Measurements from ENCODE around the gene ABCA2. TPM values are rescaled to one million over a fixed set of nuclear protein-coding genes. Genes with fewer than 3 reads are reported as not detected.
"Not testable (repeated sequence)": the region's sequence is repeated elsewhere in the genome, so short reads cannot be mapped to it uniquely, and the experiment has no call there.

Gene ABCA2
- total RNA-seq, 1 experiment from 2014 or later, result 4.1 TPM

DNA sequence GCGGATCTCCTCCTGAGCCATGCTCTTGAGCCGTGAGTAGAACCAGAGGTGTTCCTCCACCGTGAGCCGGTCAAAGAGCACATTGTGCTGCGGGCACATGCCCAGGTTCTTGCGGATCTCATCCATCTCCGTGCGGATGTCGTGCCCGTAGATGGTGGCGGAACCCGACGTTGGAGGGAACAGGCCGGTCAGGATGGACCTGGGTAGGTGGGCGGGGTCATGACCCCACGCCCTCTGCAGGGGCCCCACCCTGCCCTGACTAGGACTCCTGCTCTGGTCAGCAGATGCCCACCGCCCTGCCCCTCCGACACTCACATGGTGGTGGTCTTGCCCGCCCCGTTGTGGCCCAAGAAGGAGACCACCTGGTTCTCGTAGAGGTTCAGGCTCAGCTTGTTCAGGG lies 12.1 kb downstream of the ABCA2 start:
- DNase-seq (ENCODE audit: low read depth), result no peak

DNA sequence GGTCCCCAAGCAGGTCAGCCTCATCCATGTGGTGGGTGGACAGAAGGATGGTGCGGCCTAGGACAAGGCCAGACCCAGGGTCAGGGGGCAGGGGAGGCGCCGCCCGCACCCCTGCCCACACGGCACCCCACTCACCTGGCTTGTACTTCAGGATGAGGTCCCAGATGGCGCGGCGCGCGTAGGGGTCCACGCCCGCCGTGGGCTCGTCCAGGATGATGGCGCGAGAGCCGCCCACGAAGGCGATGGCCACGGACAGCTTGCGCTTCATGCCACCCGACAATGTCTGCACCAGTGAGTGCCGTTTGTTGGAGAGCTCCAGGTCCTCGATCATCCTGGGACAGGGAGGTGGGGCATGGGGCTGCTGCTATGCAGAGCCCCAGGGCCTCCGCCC lies 12.5 kb downstream of the ABCA2 start:
- DNase-seq (ENCODE audit: low read depth), result no peak

DNA sequence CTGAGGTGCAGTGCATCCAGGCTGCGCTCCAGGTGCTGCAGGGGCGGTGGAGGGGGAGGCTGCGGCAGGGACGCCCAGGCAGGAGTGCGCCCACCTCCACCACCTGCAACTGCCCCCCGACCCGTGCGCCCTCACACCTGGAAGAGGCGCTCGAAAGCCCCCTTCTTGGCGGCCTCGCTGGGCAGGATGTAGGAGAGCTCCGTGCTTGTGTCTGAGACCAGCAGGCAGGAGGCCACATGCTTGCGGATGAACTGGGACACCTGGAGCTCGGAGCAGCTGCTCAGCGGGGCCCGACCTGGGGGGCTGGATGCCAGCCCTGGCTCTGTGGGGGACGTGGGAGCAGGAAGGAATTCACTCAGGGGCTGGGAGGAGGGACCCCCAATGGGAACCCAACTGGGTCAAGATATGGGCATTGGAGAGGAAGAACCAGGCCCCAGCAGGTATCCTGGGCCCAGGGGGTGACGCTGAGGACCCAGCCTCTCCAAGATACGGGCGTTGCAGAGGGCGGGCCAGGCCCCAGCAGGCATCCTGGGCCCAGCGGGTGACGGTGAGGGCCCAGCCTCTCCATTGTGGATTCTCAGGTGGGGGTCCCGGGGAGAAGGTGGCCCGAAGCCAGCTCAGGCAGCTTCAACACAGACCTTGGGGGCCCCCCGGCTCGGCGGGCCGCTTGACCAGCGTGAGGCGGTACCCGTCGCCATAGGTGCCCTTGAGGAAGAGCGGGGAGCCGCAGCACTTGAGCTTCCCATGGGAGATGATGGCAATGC lies 13.1 kb downstream of the ABCA2 start:
- DNase-seq (ENCODE audit: low read depth), result no peak

DNA sequence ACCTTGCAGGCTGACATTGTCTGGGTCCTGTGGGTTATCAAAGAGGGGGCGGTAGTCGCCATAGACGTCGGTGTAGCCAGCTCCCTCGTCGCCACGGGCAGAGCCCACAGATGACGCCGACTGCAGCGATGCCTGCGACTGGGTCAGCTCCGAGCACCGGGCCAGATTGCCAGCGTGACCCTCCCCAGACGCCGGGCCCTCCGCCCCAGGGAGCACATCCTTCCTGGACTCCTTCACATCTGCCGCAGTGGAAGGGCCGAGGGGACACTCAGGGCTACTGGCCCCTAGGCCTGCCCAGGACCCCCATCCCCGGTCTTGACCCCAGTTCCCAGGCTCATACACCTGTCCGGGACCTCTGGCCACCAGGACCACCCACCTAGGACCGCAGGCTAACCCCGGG lies 13.9 kb downstream of the ABCA2 start:
- DNase-seq (ENCODE audit: low read depth), result no peak

DNA sequence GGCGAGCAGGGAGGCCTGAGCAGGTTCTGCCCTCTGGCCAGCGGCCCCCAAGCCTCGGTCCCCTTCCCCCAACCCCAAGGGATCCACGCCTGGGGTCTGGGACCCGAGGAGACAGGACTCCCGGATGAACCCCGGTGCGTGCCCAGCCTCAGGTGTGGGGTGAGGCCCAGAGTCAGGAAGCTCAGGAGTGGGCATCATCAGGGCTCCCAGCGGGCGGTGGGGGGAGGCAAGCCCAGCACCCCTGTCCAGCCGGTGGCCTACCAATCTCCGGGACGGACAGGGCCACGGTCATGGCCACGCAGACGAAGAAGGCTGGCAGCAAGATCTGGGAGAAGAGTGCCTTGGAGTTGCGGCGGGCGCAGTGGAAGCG lies 14.5 kb downstream of the ABCA2 start:
- DNase-seq (ENCODE audit: low read depth), result no peak

DNA sequence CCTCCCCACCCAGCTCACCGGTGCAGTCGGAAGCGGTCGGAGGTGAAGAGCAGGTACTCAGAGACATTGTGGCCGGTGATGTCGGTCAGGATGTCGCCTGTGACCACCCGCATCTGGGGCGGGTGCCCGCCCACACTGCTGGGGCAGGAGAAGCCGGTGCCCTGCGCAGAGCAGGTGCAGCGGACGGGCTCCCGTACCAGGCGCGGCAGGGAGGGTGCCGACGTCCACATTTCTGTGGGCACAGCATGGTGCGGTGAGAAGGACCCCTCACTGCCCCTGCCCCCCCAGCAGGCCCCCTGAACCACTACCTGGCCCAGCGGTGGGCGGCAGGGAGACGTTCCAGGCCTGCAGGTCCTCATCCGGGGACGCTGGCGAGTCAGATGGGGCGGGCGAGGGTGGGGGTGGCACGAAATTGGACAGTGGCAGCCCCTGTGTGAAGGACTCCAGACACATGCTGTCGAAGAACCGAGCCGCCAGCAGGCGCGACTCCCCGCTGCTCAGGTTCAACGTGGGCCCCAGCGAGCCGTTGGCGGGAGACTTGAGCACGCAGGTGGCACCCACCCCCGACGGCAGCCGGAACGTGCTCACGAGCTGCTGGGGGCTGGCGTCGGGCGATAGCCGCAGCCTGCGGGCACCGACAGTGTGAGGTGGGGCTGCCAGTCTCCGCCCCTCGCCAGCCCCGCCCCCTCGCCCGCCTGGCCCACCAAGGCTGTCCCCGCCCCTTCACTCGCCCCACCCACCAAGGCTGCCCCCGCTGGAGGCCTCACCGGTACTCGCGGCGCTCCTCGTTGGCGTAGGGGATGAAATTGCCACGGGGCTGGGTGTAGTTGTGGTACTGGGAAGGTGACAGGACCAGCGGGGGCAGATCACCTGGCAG lies 15.1 kb downstream of the ABCA2 start:
- no peak for DNase-seq (ENCODE audit: low read depth)

DNA sequence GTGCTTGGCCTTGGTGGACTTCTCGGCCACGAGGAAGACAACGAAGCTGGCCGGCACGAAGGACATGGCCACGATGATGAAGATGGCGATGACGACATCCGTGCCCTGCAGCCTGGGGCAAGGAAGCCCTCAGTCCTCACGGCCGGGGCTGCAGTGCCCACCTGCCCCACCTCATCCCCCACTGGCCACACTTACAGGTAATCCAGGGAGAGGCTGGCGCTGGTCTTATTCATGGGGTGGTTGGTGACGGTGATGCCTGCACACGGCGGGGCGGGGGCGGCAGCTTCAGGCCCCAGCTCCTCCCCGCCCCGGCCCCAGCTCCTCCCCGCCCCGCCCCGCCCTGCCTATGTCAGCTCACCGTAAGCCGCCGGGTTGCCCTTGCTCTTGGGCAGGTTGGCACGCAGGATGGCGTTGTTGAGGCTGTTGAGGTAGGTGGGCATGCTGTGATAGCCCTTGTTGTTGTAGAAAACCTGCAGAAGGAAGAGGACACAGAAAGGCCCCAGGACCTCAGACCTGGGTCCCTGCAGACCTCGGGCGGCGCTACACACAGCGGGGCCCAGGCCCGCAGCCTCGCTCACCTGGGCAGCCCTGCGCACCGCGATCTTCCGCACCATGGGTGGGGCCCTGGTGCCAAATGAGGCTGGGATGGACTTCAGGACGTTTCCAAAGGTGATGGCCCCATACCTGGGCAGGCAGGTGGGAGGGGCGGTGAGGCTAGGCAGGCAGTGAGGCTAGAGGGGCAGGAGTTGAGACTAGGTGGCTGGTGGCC lies 15.9 kb downstream of the ABCA2 start:
- DNase-seq (ENCODE audit: low read depth), result no peak

DNA sequence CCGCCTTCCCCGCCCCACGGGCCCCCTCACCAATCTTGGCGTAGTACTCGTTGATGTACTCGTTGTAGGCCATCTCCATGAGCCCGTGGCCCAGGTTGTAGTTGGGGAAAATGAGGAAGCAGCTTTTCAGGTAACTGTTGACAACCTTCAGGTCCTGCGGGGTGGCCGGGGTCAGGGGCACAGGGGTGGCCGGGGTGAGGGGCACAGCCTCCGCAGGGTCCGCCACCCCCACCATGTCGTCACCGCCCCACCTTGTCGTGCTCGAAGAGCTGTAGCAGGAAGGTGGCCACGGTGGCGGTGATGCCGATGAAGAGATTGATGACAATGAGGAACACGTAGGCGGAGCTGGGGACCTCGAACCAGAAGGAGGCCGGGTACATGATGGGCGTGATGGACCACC lies 16.9 kb downstream of the ABCA2 start:
- DNase-seq (ENCODE audit: low read depth), result no peak

DNA sequence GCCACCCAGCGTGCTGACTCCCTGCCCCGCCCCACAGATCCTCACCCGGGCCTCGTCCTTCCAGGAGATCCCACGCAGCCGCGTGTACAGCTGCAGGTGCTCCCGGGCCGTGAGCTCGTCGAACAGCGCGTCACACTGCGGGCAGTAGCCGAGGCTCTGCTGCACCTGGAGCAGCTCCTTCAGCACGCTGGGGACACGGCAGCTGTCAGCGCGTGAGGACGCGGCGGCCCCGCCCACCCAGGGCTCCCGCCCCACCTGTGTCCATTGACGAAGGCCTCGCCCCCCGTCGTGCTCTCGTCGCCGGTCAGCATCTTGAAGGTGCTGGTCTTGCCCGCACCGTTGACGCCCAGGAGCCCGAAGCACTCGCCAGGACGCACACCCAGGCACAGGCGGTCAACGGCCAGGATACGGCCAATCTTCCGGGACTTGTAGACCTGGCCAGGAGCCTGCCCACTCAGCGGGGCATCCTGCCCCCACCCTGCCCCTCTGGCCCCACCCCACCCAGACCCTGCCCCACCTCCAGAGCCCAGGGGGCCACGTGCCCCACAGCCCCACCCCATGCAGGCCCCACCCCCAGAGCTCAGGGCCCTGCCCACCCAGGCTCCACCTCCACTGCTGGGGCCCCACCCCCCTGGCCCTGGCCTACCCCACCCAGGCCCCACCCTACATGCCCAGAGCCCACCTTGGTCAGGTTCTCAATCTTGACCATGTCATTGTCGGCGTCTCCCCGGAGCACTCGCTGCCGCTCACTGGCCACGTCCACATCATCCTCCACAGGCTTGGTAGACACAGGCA lies 17.9 kb downstream of the ABCA2 start:
- no peak for DNase-seq (ENCODE audit: low read depth)

DNA sequence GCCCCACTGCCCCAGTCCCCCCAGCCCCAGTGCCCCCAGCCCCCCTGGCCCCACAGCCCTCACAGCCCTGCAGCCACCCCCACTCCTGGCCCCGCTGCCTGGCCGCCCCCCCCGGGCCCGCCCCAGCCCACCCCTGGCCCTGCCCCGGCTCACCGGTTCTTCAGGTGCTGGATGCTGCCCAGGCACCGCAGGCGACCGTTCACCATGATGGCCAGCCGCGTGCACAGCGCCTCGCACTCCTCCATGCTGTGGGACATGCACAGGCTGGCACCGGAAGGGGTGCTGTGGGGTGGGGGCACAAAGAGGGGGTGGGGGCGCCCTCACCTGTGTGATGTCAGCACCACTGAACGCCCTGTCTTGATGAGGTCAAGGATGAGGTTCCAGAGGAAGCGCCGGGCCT lies 18.8 kb downstream of the ABCA2 start:
- DNase-seq (ENCODE audit: low read depth), result no peak

DNA sequence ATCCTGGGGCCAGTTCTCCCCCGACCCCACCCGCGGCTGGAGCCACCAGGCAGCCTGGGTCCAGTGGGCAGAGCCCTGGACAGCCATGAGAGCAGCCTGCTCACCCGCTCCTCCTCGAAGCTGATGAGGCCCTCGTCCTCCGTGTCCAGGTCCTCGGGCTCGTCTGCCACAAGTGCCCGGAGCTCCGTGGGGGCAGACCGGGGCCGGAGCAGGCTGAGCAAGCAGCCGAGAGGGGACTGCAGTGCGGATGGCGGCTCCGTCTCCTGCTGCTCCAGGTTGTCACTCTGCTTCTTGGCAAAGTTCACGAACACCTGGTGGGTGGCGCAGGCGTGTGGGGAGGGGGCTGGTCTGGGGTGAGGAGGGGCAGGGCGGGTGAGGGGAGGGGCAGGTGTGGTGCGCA lies 19.7 kb downstream of the ABCA2 start:
- DNase-seq (ENCODE audit: low read depth), result no peak

DNA sequence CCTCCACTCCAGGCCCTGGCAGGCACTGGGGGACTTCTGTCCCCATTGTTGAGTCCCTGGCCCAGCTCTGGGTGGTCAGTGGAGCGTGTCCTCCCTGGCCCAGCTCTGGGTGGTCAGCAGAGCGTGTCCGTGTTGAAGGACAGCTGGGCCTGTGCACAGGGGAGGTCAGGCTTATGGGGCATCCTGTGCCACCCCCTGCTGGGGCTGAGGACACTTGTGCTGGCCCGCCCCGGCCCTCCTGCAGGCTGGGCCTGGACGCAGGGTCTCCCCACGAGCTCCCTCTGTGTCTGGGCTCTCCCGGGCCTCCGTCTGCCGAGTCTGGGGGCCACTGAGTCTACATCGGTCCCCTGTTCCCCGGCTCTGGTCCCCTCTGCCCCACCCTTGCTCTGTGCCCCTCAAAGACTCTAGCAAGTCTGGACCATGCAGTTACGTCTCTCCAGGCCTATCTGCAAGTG lies 20.2 kb downstream of the ABCA2 start:
- DNase-seq (ENCODE audit: low read depth), result no peak

DNA sequence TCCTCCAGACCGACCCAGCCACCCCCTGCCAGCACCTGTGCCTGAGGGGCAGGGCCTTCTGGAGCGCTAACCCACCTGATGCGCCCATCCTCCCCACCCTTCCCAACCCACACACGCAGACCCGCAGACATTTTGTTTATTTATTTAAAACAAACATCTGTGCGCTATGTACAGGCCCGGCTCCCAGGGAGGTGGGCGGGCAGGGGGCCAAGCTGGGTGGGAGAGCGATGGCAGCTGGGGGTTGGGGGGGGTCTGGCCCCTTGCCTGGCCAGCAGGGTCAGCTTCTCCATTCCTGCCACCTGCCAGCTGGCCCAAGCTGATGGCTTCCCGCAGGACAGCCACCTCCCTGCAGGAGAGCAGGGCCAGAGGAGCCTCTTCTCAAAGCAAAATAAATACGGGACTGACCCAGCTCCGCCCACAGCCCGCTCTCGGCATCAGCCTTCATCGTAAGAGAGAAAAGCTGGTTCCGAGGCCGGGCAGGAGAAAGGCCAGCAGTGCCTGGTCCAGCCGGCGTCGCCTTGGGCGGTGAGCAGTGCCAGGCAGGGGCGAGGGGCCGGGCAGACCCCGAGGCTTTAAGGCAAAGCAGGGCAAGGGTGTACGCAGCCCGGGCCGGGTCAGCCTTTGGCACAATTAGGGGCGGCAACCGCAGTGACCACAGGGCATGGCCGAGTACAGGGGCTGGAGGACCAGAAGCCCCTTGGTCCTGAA lies 20.8 kb downstream of the ABCA2 start:
- no peak for DNase-seq (ENCODE audit: low read depth)

DNA sequence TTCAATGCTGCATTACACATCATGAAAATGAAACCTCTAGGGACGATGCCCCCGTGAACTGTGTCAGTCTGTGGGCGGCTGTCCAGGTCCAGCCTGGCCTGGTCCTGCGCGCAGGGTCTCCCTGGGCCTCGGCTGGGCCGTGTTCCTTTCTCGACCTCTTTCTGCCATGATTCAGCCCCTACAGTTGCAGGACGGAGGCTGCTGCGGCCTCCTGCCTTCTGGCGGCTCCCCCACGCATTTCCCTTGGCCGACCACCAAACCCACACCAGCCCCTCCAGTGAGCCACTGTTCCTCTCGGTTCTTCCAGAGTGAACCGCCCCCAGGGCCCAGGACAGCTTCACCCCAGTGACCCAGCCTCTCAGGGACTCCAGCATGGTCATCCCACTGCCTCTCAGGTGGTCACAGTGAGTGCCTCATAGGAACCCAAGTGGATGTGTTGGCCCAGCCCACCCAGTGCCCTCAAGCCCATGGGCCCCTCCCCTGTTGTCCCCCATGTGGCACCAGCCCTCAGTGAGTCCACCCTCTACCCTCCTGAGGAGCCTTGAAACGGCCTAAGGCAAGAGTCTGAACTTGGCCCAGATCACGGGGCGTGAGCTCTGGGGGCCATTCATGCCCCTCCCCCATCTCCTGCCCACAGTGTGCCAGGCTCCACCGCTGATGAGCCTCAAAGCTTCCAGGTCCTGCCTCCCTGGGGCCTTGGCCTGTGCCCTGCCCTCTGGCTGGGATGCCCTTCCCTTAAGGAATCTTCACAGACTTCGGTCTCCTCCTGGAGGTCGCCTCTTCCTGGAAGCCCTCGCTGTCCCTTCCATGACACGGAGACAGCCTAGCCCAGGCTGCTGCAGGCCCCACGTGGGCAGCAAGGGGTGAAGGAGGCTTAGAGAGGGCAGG lies 21.7 kb downstream of the ABCA2 start:
- DNase-seq (ENCODE audit: low read depth), result peak; percentile 46

DNA sequence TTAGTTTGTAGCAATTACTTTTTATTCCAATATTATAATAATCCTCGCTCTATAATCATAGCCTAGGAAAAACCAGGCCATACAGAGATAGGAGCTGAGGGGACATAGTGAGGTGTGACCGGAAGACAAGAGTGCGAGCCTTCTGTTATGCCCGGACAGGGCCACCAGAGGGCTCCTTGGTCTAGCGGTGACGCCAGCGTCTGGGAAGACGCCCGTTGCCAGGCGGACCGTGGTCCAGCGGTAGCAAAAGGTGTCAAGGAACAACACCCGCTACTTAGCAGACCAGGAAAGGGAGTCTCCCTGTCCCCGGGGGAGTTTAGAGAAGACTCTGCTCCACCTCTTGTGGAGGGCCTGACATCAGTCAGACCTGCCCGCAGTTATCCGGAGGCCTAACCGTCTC lies 23.8 kb downstream of the ABCA2 start:
- not testable (repeated sequence) for DNase-seq (ENCODE audit: low read depth)

DNA sequence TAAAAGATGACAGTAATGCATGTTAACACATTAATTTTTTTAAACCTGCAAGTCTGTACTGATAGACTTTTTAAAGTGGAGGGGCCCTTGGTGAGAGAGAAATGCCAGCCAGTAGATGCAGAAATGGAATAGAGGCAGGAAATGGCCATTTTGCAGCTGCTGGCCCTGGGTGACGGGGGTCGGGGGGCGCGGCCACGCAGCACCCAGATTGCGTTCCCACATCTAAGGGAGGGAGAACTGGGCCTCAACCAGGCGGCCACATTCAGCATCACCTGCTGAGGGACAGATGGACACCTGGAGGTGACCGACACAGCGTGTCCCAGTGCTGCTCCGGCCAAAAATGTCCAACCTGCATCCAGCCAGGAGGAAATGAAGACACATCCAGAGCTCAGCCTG lies 25.4 kb downstream of the ABCA2 start:
- DNase-seq (ENCODE audit: low read depth), result no peak

DNA sequence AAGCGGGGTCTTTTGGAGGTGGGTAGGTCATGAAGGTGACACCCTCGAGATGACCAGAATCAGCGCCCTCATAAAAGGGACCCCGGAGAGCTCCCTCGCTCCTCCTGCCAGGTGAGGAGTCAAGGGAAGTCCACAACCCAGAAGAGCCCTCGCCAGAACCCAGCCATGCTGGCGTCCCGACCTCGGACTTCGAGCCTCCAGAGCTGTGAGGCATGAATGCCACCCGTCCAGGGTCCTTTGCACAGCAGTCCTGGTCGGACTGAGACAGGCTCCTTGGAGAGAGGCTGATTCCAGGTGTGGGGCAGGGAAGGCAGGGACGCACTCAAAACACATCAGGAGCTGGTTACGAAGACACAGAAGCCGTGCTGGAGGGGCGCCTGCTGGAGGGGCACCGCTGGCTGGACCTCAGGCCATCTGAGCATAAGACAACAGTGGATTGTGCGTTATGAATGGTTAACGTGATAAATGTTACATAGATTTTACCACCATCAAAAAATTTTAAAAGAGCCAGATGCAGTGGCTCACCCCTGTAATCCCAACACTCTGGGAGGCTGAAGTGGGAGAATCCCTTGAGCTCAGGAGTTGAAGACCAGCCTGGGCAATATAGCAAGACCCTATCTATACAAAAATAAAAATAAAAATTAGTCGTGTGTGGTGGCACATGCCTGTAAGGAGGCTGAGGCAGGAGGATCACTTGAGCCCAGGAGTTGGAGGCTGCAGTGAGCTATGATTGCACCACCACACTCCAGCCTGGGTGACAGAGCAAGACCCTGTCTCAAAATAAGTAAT lies 26.0 kb downstream of the ABCA2 start:
- DNase-seq (ENCODE audit: low read depth), result no peak

DNA sequence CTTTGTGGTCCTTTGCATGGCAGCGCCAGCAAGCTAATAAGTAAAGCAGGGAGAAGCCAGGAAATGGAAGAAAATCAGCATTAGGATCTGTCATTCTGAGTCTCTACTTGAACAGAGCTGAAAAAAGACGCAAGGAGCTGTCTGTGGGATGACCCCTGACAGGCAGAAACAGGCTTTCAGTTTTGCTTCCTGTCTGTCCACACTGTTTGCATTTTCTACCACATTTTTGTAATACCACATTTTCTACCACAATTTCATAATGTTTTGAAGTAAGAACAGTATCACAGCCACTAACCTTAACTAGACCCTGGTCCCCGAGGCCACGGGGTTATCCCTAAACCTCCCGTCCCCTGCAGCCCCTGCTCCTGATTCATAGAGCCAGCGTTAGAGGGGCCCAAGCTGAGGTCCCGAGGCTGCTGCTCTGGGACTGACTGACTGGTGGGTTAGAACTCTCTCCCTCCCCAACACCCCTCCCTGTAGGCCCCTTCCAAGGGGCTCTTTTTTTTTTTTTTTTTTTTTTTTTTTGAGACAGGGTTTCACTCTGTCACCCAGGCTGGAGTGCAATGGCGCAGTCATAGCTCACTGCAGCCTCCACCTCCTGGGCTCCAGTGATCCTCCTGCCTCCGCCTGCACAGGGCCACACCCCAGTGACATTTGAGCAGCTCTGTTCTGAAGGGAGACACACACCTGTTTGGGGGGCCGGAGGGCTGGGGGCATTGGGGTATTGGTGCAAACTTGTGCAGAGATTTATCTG lies 27.7 kb downstream of the ABCA2 start:
- peak; percentile 35 for DNase-seq (ENCODE audit: low read depth)

All from RPMI7951 (cell line).